HG02763 (cell line): ENCODE results near the gene PSMC3IP.
"Not testable (repeated sequence)": the region's sequence is repeated elsewhere in the genome, so short reads cannot be mapped to it uniquely, and the experiment has no call there.

Experiments used
- ATAC-seq: cut with Tn5 transposase; IDR thresholded peaks from one replicate; pipeline ENCODE4 v1.9.1; 2021; ENCODE audit warnings: mild to moderate bottlenecking, moderate library complexity; ENCODE audit not compliant: unreplicated experiment

Gene PSMC3IP

GRCh38 chr17:42577532-42578281, at the start of gene PSMC3IP:
Gene PSMC3IP (minus strand): TSS chr17:42577729. CDS start chr17:42577686, 43 bp downstream.
- peak; percentile 62 for ATAC-seq

DNA sequence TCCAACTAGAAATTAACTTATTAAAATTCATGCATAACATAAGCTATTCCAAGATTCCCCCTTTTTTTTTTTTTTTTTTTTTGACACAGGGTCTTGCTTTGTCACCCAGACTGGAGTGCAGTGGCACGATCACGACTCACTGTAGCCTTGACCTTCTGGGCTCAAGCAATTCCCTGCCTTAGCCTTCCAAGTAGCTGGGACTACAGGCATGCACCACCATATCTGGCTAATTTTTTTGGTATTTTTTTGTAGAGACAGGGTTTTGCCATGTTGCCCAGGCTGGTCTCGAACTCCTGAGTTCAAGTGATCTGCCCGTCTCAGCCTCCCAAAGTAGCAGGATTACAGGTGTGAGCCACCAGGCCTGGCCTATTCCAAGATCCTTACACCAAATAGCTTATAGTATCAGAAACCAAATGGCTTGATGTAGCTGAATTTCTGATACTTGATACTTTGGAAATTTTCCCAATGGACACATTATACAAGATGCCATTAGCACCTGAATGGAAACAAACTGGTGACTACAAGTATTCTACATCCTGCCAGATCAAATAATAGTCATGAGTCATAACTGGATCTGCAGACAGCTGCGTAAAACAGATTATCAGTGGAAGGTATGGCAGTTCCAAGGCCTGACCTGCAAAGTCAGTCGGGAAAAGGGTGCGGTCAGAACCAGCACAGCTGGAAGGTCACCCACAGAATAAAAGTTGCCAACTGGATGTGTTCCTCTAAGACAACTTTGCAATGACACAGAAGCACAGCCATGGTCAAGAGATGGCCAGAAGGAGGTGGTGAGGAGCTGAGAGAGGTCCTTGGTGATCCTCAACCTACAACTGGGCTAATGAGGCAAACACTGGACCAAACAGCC, 46.4 kb upstream of the PSMC3IP start:
- ATAC-seq, result no peak

DNA sequence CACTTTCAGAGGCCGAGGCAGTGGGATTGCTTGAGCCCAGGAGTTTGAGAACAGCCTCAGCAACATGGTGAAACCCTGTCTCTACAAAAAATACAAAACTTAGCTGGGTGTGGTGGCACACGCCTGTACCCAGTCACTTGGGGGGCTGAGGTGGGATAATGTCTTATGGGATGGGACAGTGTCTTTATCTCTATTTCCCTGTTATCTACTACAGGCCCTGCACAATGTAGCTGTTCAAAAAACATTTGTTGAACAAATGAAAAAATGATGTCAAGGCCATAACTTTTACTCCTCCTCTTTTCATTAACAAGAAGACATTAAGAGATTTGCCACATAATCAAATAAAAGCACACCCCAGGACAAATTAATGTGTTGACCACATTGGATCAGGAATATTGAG, 45.7 kb upstream of the PSMC3IP start:
- ATAC-seq, result no peak

DNA sequence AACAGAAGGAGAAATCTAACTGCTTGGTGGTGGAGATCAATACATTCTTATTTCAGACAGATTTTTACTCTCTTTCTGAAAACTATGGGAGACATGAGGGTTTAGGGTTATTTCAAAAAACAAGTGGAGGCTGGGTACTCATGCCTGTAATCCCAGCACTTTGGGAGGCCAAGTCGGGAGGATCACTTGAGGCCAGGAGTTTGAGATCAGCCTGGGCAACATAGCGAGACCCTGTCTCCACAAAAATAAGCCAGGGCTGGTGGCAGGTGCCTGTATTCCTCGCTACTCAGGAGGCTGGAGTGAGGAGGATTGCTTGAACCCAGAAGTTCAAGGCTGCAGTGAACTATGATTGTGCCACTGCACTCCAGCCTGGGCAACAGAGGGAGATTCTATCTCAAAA, 44.5 kb upstream of the PSMC3IP start:
- not testable (repeated sequence) for ATAC-seq

- peak; percentile 76 for ATAC-seq
Observed at GRCh38 chr17:42618442-42619150, 41.1 kb upstream of the PSMC3IP start.

GRCh38 chr17:42617956-42618431, 40.5 kb upstream of the PSMC3IP start:
- peak; percentile 17 for ATAC-seq

- no peak for ATAC-seq
Observed at GRCh38 chr17:42613699-42614295, 36.3 kb upstream of the PSMC3IP start.

DNA sequence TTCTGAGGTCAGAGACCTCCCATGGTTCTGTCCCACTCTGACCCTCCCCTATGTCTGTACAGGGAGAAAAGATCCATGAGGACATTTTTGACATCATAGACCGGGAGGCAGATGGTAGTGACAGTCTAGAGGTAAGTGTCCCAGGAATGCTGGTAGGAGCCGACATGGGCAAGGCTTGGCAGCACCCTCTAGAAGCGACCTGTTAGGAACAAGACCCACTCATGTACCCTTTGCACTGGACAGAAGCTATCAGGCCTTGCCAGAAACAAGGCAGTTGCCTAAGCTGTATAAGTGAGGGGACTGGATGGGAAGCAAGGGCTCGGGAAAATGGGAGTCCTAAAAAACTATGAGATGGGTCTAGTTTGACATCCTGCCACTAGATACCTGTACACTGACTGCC, 34.5 kb upstream of the PSMC3IP start:
- no peak for ATAC-seq

GRCh38 chr17:42609814-42610801, 32.6 kb upstream of the PSMC3IP start:
- ATAC-seq, result not testable (repeated sequence)

DNA sequence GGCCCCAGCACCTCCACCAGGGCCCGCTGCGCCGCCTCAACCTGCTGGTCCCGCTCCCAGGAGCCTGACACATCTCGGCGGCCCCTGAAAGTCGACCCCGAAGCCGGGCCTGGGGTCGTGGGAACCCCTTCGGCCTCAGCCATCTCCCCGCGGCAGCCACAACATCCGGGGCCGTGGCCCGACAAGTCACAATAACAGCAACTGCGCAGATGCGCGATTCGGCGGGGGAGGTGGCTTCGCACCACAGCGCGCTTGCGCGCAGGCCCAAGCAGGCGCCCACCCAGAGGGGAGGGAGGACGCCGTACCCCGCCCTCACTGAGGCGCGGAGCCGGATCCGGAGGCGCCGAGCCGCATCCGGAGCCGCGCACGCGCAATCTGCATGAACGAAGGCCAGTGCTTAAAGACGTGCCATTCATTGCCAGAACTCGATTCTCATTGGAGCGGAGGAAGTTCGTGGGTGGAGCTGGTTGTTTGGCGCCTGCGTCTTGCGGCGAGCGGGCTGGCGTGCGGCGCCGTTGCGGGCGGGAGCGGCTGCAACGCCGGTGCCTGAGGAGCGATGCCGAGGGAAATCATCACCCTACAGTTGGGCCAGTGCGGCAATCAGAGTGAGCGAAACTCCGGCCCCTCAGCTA, 31.8 kb upstream of the PSMC3IP start, which contains the start of the genes RETREG3 and TUBG1:
Gene RETREG3, minus strand, starts transcription at position 193 of the 632 bp plus-strand sequence. Its CDS starts 50 bp downstream, at position 143.
Gene TUBG1, plus strand, starts transcription at position 502 of the 632 bp plus-strand sequence. Its CDS starts 55 bp downstream, at position 557.
- ATAC-seq, result peak; percentile 93

- ATAC-seq, result peak; percentile 25
Observed at GRCh38 chr17:42608305-42609181, 31.0 kb upstream of the PSMC3IP start.

DNA sequence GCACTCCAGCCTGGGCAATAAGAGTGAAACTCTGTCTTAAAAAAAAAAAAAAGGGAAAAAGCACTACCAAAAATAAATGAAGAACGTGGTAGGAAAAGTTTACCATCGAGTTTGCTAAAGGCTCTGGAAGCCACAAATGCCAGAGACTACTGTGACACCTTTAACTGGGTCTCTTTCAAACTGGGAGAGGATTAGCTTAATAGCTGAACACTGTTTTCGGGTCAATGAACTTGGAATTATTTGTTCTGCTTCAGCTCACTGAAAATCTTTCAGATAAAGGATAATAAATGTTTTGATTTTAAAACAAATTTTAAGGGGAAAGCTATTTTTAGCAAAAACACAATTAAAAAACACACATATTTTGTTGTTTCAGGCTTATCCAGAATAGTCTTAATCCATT, 30.2 kb upstream of the PSMC3IP start:
- no peak for ATAC-seq

DNA sequence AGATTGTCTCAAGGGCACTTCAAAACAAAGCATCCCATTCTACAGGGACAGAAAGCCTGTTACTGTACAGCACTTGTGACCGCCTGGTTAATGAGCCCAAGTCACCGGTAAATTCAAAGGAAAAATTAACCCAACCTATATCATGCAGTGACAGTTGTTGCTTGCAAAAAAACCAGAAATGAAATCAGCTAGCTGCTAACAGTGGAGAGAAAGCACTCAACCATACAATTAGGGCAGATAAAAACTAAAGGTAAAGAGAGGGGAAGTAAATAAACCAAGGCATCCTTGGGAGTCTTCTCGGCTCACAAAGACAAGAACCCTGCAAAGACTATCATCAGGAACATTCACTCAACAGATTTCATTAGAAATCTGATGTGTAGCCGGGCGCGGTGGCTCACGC, 25.8 kb upstream of the PSMC3IP start:
- no peak for ATAC-seq

DNA sequence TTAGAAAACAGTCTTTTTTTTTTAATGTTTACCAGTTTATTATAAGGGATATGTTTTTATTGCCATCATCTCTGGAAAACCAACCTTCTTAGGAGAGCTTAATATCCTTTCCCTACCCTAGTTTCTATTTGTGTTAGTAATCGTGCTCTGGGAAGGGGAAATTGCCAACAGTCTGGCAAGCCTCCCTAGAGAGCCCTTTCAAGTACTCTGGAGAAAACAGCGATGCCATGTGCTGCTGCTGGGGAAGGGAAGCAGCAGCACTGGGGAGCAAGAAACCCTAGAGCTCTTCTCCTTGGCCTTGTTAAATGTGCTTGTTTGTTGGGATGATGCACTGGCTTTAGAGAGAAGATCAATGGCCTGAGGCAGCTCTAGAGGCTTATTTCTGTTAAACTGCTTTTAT, 21.4 kb upstream of the PSMC3IP start:
- no peak for ATAC-seq

- ATAC-seq, result no peak
Observed at GRCh38 chr17:42596386-42596785, 18.9 kb upstream of the PSMC3IP start.

DNA sequence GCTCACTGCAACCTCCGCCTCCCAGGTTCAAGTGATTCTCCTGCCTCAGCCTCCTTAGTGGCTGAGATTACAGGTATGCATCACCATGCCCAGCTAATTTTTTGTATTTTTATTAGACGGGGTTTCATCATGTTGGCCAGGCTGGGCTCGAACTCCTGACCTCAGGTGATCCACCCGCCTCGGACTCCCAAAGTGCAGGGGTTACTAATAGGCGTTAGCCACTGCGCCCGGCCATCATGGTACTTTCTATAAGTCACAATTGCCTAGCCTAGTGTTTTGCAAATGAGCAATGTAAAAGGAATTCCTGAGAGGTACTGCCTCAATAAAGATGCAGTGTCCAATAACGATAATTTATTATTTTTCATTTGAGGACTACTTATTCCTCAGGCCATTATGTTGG, 13.9 kb upstream of the PSMC3IP start:
- no peak for ATAC-seq

- ATAC-seq, result no peak
Observed at GRCh38 chr17:42590886-42591285, 13.4 kb upstream of the PSMC3IP start.
